HL-60 (cell line): Measurements from ENCODE around the gene GAS2.

Source experiments
- DNase-seq, 2 experiments: peaks; one replicate each; pipeline ENCODE4 v3.0.0-alpha.2; 2010 to 2020; ENCODE audit warnings: low read depth in 1 of 2, low spot score in 1 of 2
- H3K27ac ChIP-seq: fragments of 250-450 bp; sonication (Bioruptor Pico); replicated peaks from 2 replicates; pipeline ENCODE4 v1.5.1; 2020; ENCODE audit warnings: mild to moderate bottlenecking, moderate library complexity
- H3K27me3 ChIP-seq: fragments of 250-450 bp; sonication (Bioruptor Pico); 2 replicates; pipeline ENCODE4 v1.5.1; 2021; ENCODE audit warnings: mild to moderate bottlenecking, moderate library complexity; ENCODE audit not compliant: insufficient read depth, poor library complexity, severe bottlenecking
- H3K4me3 ChIP-seq: replicated peaks from 2 replicates; pipeline ENCODE4 v1.5.1; 2011; ENCODE audit warnings: mild to moderate bottlenecking, control low read depth, low read length; ENCODE audit not compliant: insufficient read depth
- CTCF ChIP-seq: IDR thresholded peaks from one replicate; pipeline ENCODE4 v1.5.1; 2011; ENCODE audit warnings: low read length, control low read depth, inconsistent platforms; ENCODE audit not compliant: insufficient read depth
- GABPA ChIP-seq: IDR thresholded peaks from 2 replicates; pipeline ENCODE4 v1.6.1; 2012; ENCODE audit warnings: low read depth
- POLR2AphosphoS5 ChIP-seq: IDR thresholded peaks from 2 replicates; pipeline ENCODE4 v1.6.1; 2012; ENCODE audit warnings: low read depth
- REST ChIP-seq: IDR thresholded peaks from 2 replicates; pipeline ENCODE4 v1.6.1; 2012; ENCODE audit warnings: low read depth; ENCODE audit not compliant: insufficient replicate concordance
- SPI1 ChIP-seq: IDR thresholded peaks from 2 replicates; pipeline ENCODE4 v1.6.1; 2012; ENCODE audit warnings: low read depth, mild to moderate bottlenecking, borderline replicate concordance

GAS2 gene

GRCh38 chr11:22795914-22796313, 129.5 kb downstream of the GAS2 start:
- no peak for TF ChIP-seq POLR2AphosphoS5
- no peak for TF ChIP-seq GABPA
- no peak for TF ChIP-seq CTCF
- no peak for TF ChIP-seq SPI1
- TF ChIP-seq REST, result no peak
- H3K27me3 ChIP-seq, result no peaks in the 10 kb centered on the region

DNA sequence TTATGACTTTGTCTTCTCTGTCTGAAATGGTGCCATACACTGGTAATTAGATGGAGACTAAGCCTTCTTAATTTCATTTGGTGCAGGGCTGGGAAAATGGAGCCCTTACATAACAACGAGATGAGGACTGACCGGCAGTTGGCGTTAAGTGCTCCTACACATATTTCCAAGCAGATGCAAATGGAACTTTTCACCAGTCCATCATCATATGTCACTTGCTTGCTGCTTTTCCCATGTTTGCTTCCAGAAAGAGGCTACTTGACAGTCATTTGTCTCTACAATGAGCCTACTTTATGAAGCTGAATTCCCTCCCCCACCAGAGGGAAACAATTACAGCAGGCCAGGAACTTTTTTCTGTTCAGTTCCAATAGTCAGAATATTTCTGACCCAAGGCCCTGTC, 130.6 kb downstream of the GAS2 start:
- Histone ChIP-seq H3K27me3 (no peaks in the 10 kb centered on the region), H3K27ac (no peak overlapping the region), H3K4me3 (no peak overlapping the region)
- TF ChIP-seq SPI1 (no peak), REST (no peak)
- no peak for DNase-seq

More at GRCh38 chr11:22795914-22796313, 129.5 kb downstream of the GAS2 start:
- H3K27ac ChIP-seq, result no peak overlapping the region
- H3K4me3 ChIP-seq, result no peak overlapping the region
- DNase-seq, result no peak

GRCh38 chr11:22798901-22799300, 132.5 kb downstream of the GAS2 start:
- DNase-seq, result no peak
- H3K27me3 ChIP-seq, result no peaks in the 10 kb centered on the region
- TF ChIP-seq SPI1 (no peak), CTCF (no peak), GABPA (no peak), REST (no peak), POLR2AphosphoS5 (no peak)
- H3K4me3 ChIP-seq, result no peak overlapping the region
- H3K27ac ChIP-seq, result no peak overlapping the region

GRCh38 chr11:22800482-22800881, 134.1 kb downstream of the GAS2 start:
- TF ChIP-seq SPI1 (no peak), POLR2AphosphoS5 (no peak), CTCF (no peak), GABPA (no peak), REST (no peak)
- Histone ChIP-seq H3K27ac (no peak overlapping the region), H3K4me3 (no peak overlapping the region), H3K27me3 (no peaks in the 10 kb centered on the region)
- no peak for DNase-seq
